Fibroblast of skin of scalp (primary cell): Measurements from ENCODE around the gene SEPTIN11.
"Not testable (repeated sequence)": the region's sequence is repeated elsewhere in the genome, so short reads cannot be mapped to it uniquely, and the experiment has no call there.

Experiments used
- DNase-seq: peaks from one replicate; pipeline ENCODE4 v3.0.0-alpha.2; 2013

The SEPTIN11 gene

DNA sequence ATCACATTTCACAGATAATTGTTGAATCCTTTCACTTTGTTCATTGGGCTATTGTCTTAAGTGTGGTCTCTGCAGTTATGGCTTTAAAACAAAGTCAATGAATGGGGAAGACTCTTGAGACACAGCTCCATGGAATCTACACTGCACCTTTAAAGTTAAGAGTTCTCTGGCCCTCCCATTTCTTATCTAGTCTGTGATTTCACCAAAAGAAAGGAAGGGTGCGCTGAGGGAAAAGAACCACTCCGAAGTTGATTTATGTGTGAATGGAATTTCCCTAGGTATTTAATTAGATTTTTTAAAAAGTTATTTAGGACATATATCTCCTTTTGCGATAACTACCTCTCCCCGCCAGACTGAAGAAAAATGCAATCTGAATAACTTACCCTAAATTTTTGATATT, 2.5 kb downstream of the SEPTIN11 start:
- no peak for DNase-seq

DNA sequence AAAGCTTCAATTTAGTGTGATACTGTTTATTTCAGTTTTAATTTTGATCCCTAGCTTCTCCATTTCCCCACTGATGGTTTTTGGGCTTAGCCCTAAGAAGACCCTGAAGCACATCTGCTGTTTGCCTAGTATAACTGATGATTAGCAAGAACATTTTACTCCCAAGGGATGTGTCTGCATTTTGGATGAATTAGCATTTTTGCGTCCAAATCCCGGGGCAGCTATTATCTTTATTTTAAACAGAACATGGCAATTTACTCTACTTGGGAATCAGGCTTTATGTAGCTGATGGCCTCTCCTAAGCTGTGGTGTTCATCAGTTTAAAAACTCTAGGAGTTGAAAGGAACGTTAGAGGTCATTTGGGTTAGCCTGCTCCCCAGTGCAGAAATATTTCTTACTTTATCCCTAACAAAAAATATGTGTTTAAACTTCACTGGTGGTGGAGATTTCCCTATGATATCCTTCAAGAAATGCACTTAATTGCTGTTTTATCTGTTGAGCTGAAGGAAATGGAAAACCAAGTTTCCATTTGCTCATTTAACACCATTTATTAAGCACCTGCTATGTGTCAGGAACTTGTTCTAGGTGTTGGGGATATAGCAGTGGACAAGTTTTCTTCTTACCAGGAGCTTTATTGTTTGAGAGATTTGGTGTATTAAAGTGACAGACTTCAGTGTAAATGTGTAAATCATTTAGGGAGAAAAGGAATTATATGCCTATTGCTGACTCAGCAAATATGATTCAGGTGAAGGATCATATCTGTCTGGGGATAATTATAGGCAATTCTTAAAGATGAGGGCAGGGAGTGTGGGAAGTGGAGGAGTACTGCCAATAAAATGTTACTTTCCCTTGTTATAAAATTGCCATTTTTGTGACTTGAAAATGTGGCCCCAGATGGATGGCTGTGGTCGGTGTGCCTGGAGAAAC, 3.4 kb downstream of the SEPTIN11 start:
- DNase-seq = no peak

DNA sequence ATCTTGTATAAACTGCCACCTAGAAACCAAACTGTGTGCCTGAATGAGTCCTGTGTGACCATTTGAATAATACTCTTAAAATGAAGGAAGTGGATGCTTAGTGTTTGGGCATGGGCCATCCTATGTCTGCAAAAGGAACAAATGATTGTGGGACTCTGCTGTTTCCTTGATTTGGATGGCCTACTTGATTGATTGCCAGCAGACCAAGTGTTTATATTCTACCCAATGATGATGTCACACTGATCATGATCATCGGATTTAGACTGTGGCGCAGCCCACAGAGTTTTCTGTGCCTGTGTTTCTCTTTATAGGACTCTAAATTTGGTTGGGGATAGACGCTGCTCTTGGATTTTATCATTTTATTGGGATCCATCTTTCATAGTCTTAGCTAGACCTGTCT, 4.4 kb downstream of the SEPTIN11 start:
- no peak for DNase-seq

GRCh38 chr4:76954489-76954888, 4.9 kb downstream of the SEPTIN11 start:
- no peak for DNase-seq

- DNase-seq = peak; percentile 45
Observed at GRCh38 chr4:76955182-76955581, 5.6 kb downstream of the SEPTIN11 start.

DNA sequence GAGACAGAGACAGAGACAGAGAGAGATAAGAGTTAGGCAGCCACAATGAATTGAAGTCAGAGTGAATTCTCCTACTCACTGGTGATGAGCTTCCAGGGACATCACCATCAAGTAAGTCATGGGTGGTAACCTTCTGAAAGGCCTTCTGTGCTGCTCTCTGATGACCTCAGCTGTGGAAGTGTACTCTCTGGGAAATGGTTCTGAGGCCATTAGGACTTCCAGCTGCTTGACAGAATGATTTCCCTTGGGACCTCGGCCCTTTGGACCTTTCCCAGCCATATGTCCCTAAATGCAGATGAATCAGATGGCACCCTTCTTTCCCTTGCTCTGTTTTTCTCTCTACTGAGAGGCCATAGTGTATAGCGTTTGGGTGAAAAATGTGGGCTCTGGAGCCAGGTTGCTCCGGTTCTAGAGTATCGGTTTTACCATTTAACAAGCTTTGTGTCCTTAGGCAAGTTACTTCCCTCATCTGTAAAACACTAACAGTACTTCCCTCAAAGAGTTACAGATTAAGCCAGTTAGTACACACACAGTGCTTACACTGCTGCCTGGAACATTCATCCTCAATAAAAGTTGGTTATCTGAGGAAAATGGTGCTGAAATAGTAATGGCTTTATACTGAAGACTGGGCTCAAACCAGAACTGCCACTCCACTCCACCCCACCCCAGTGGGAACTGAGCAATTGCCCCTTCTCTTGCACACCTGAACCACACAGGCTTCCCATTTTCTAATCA, 7.6 kb downstream of the SEPTIN11 start:
- no peak for DNase-seq

DNA sequence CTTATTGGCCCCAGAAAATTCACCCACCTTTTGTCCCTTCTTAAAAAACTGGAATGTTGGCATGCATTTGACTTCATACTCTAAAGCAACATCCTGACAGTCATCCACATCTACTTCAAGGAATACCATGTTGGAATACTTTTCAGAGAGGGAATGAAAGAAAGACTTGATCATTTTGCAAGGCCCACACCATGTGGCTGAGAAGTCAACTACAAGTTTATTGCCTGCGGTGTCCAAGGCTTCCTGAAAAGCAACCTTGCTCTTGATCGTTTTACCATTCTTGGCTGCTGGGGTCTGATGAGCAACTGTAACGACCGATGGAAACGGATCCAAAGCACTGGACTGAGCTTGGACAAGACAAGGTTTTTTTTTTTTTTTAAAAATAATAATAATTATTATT, 9.3 kb downstream of the SEPTIN11 start:
- no peak for DNase-seq

GRCh38 chr4:76960014-76960413, 10.5 kb downstream of the SEPTIN11 start:
- DNase-seq = no peak

GRCh38 chr4:76962406-76963130, 13.0 kb downstream of the SEPTIN11 start:
- no peak for DNase-seq

GRCh38 chr4:76963131-76963750, 13.7 kb downstream of the SEPTIN11 start:
- DNase-seq = no peak

- not testable (repeated sequence) for DNase-seq
Observed at GRCh38 chr4:76963927-76964326, 14.4 kb downstream of the SEPTIN11 start.

GRCh38 chr4:76964769-76965168, 15.2 kb downstream of the SEPTIN11 start:
- no peak for DNase-seq

- DNase-seq = no peak
Observed at GRCh38 chr4:76965866-76966579, 16.5 kb downstream of the SEPTIN11 start.

DNA sequence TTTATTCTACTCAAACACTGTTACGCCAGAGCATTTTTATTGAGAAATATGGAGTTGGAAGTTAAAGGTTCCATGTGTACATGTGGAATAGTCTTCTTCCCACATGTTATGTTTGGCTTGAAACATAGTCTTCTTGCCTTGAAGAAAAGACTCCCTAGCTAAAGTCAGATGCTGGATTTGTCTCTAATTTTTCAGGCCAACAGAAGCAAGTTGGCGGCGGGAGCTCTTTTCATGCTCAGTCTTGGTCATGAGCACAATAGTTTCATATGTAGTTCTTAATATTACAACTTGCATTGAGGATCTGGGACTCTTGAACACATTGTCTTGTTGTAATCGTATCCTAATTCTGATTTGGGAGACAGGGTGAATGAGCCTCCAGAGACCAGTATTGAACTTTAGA, 19.4 kb downstream of the SEPTIN11 start:
- DNase-seq = no peak

DNA sequence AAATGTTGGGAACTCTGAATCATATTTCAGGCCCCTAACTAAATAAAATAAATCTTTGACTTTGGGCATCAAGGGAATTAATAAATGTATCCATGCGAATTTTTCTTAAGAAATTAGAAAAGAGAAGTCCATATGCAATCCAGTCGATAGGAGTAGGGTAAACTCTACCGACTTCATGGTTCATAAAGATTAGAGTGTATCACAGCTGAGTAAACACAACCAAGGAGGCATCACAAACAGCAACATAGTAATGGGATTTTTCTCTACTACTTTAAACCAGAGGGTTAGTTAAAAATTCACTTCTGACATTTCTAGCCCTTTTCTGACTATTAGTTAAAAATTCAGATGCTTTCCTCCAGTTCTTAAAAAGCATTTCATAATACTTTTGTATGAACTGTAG, 19.9 kb downstream of the SEPTIN11 start:
- no peak for DNase-seq

GRCh38 chr4:76969941-76970529, 20.5 kb downstream of the SEPTIN11 start:
- no peak for DNase-seq

GRCh38 chr4:76972306-76972705, 22.8 kb downstream of the SEPTIN11 start:
- no peak for DNase-seq

DNA sequence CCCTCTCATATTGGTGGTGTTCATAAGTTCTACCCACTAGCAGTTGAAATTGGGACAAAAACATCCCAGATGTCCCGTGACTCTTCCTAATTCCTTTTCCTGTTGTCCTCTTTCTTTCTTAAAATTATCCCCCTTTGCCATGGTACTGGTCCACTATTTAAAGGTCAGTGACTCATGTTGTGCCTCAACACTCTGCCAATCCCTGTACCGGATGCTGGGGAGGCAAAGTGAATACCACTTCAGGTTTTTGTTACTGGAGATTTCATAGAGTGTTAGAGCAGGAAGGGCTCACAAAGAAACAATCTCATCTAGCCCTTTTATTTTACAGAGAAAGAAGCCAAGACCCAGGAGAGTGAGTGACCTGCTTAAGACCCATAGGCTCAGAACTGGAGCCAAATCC, 24.6 kb downstream of the SEPTIN11 start:
- no peak for DNase-seq

GRCh38 chr4:76977113-76977512, 27.6 kb downstream of the SEPTIN11 start:
- no peak for DNase-seq

- DNase-seq = peak; percentile 83
Observed at GRCh38 chr4:76977736-76978350, 28.3 kb downstream of the SEPTIN11 start.

- DNase-seq = no peak
Observed at GRCh38 chr4:76979236-76979635, 29.7 kb downstream of the SEPTIN11 start.
